ENCODE data around the gene P4HA3.

Gene P4HA3

DNA sequence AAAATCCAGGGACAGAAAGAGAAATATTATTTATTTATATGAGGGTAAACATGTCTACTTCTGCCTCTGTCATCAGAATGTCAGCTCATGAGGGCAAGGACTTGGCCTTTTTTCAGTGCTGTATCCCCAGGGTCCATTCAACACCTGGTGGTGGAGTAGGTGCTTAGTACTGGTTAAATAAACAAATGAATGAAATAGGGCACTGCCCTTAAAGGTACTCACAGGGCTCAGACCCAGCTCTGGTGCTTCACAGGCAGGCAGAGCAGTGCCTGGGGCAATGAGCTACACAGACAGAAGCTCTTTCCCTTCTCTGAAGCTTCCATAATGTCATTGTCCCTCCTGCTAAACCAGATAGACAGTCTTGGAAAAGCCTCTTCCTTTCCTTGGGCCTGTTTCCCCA, 30.9 kb downstream of the P4HA3 start:
- Histone ChIP-seq H3K27ac (no peak overlapping the region), H3K4me3 (ENCODE audit: low read depth, low read length) (no peak overlapping the region), H3K27me3 (replicated peaks) (no peaks in the 10 kb centered on the region), H3K36me3 (replicated peaks) (no peaks in the 10 kb centered on the region)
- in situ Hi-C loops (cut with HindIII; ENCODE audit: low pct_ligation_motif_present, low sequenced_read_pairs), result no loop called here
- DNase-seq, result no peak
- TF ChIP-seq, protein P1, sequence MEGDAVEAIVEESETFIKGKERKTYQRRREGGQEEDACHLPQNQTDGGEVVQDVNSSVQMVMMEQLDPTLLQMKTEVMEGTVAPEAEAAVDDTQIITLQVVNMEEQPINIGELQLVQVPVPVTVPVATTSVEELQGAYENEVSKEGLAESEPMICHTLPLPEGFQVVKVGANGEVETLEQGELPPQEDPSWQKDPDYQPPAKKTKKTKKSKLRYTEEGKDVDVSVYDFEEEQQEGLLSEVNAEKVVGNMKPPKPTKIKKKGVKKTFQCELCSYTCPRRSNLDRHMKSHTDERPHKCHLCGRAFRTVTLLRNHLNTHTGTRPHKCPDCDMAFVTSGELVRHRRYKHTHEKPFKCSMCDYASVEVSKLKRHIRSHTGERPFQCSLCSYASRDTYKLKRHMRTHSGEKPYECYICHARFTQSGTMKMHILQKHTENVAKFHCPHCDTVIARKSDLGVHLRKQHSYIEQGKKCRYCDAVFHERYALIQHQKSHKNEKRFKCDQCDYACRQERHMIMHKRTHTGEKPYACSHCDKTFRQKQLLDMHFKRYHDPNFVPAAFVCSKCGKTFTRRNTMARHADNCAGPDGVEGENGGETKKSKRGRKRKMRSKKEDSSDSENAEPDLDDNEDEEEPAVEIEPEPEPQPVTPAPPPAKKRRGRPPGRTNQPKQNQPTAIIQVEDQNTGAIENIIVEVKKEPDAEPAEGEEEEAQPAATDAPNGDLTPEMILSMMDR (IDR thresholded peaks at IDR 0.05; ENCODE audit: low read depth, low read length, missing control alignments), result no peak

DNA sequence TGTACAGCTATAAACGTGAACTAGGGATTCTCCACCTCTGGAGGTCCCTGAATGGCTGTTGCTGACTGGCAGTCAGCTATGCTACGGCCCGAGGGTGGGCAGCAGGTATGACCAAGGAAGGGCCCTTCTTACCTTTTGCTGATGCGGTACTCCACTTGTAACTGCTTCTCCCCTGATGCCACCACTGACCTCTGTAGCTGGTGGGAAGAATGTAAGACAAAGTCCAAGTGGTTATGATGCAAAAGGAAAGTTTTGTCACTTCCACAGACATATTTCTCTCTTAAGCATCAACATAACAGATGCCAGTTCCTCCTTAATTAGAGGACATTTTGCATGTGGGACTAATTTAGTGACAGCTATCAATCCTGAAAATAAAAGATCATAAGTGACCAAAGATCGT, 32.2 kb downstream of the P4HA3 start:
- in situ Hi-C loops (cut with HindIII; ENCODE audit: low pct_ligation_motif_present, low sequenced_read_pairs), result no loop called here
- Histone ChIP-seq H3K4me3 (ENCODE audit: low read depth, low read length) (no peak overlapping the region), H3K27me3 (replicated peaks) (no peaks in the 10 kb centered on the region), H3K36me3 (replicated peaks) (no peaks in the 10 kb centered on the region), H3K27ac (peak overlapping the region; percentile 90)
- no peak for DNase-seq
- TF ChIP-seq, protein P1 (IDR thresholded peaks at IDR 0.05; ENCODE audit: low read depth, low read length, missing control alignments), result no peak

DNA sequence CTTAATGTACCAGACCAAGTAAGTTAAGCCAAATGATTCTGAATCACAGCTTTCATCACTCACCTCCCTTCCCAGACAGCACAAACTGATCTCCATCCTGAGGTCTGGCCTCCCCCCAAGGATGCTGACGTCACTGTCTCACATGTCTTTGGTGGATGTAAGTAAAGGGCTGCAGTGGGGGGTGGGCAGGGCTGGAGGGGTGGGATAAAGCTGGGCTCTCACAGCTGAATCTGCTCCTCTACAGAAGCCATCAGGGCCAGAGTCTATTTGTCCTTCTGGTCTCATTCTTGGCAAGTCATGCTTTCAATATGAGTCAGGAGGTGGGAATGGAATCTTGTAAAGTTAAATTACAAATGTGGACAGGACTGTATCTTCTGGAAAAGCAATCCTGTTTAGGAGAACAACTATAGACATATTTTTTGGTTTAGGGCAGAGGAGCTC, 32.7 kb downstream of the P4HA3 start:
- Histone ChIP-seq H3K27ac (peak overlapping the region; percentile 90), H3K36me3 (replicated peaks) (no peaks in the 10 kb centered on the region), H3K27me3 (replicated peaks) (no peaks in the 10 kb centered on the region), H3K4me3 (ENCODE audit: low read depth, low read length) (no peak overlapping the region)
- DNase-seq, result peak; percentile 100
- in situ Hi-C loops (cut with HindIII; ENCODE audit: low pct_ligation_motif_present, low sequenced_read_pairs), result no loop called here
- TF ChIP-seq, protein P1 (IDR thresholded peaks at IDR 0.05; ENCODE audit: low read depth, low read length, missing control alignments), result no peak

DNA sequence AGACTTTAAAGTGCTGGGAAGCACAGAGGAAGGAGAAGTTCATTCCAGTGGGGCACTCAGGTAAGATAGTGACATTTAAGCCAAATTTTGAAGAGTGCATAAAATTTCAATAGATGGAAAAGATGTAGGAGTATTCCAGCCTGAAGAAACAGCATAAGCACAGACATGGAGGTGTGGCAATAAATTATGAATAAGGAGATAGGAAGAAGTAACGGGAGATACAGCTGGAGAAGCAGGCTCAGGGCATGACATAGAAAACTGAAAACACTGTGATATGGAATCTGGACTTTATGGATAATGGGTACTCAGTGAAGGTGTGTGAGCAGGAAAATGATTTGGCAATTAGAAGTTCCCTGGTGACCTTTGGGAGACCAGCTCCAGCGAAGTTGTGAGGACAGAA, 33.3 kb downstream of the P4HA3 start:
- no peak overlapping the region for H3K4me3 ChIP-seq (ENCODE audit: low read depth, low read length)
- in situ Hi-C loops (cut with HindIII; ENCODE audit: low pct_ligation_motif_present, low sequenced_read_pairs), result no loop called here

DNA sequence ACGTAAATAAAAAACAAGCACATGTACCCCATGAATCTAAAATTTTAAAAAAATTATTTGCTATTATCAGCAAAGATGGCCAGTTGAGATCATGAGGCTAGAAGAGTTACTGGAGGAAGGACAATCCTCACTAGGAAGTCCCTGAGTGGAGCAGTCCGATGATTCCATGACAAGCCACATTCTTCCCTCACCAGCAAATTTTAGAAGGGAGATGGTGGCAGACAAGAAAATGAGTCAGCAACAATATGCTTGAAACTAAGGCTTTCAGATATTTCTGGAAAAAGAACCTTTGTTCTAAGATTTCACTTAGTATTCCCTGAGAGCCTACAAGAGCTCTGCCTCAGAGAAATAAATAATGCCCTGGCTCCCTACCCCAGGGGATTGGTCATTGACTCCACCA, 34.9 kb downstream of the P4HA3 start:
- Histone ChIP-seq H3K27me3 (replicated peaks) (no peaks in the 10 kb centered on the region), H3K4me3 (ENCODE audit: low read depth, low read length) (no peak overlapping the region), H3K27ac (peak overlapping the region; percentile 90), H3K36me3 (replicated peaks) (no peaks in the 10 kb centered on the region)
- in situ Hi-C loops (cut with HindIII; ENCODE audit: low pct_ligation_motif_present, low sequenced_read_pairs), result no loop called here
- TF ChIP-seq, protein P1 (IDR thresholded peaks at IDR 0.05; ENCODE audit: low read depth, low read length, missing control alignments), result no peak
- peak; percentile 43 for DNase-seq

More for the DNA sequence above, 33.3 kb downstream of the P4HA3 start:
- Histone ChIP-seq H3K27me3 (replicated peaks) (no peaks in the 10 kb centered on the region), H3K27ac (peak overlapping the region; percentile 90), H3K36me3 (replicated peaks) (no peaks in the 10 kb centered on the region)
- no peak for DNase-seq
- TF ChIP-seq, protein P1 (IDR thresholded peaks at IDR 0.05; ENCODE audit: low read depth, low read length, missing control alignments), result no peak

DNA sequence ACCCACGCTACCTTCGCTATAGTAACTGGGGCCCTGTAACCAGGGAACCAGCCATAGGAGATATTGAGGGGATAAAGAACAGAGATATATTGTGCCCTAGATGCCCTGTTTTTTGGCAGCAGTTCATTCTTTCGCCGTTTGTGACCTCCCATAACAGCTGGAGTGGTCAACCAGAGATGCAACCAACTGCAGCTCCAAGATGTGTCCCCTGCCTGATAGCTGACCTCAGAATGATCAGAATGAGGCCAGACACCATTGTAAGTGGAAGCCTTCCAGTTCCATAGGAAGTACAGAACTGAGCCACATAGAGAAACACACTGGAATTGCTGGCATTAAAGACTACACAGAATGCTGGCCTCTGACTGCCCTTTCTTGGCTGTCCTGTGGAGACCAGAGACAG, 39.2 kb downstream of the P4HA3 start:
- H3K4me3 ChIP-seq (ENCODE audit: low read depth, low read length), result no peak overlapping the region
- no peaks in the 10 kb centered on the region for H3K36me3 ChIP-seq (replicated peaks)
- no peak for DNase-seq
- no peaks in the 10 kb centered on the region for H3K27me3 ChIP-seq (replicated peaks)
- in situ Hi-C loops (cut with HindIII; ENCODE audit: low pct_ligation_motif_present, low sequenced_read_pairs), result loop anchor here (25.0 kb wide), 1 partner anchor 165 kb away; no protein-coding TSS in a partner anchor
- no peak overlapping the region for H3K27ac ChIP-seq
- TF ChIP-seq, protein P1 (IDR thresholded peaks at IDR 0.05; ENCODE audit: low read depth, low read length, missing control alignments), result no peak

Measured in brain microvascular endothelial cell (primary cell).